T-helper 1 cell treated with Interleukin-12 subunit alpha and Interleukin-12 subunit beta and Interleukin-4 antibody, amounts not matched to agents 30 ng/mL and 1 ng/mL, for 36 hours (primary cell): ENCODE data around the gene PARL. TPM values are rescaled to one million over a fixed set of nuclear protein-coding genes. Genes with fewer than 3 reads are reported as not detected.
"Not testable (repeated sequence)": the region's sequence is repeated elsewhere in the genome, so short reads cannot be mapped to it uniquely, and the experiment has no call there.

Source experiments
- intact Hi-C: fragments of 100-400 bp; cut with micrococcal nuclease; formaldehyde crosslinking; loops from one replicate; pipeline ENCODE4 v1.15.1; 2024
- total RNA-seq: library from RNA; stranded (reverse); gene quantifications from 2 replicates; pipeline ENCODE4 v1.2.3, GENCODE V29; 2022

Gene PARL
- total RNA-seq, 1 donor from 2014 or later, result 51.4 TPM

DNA sequence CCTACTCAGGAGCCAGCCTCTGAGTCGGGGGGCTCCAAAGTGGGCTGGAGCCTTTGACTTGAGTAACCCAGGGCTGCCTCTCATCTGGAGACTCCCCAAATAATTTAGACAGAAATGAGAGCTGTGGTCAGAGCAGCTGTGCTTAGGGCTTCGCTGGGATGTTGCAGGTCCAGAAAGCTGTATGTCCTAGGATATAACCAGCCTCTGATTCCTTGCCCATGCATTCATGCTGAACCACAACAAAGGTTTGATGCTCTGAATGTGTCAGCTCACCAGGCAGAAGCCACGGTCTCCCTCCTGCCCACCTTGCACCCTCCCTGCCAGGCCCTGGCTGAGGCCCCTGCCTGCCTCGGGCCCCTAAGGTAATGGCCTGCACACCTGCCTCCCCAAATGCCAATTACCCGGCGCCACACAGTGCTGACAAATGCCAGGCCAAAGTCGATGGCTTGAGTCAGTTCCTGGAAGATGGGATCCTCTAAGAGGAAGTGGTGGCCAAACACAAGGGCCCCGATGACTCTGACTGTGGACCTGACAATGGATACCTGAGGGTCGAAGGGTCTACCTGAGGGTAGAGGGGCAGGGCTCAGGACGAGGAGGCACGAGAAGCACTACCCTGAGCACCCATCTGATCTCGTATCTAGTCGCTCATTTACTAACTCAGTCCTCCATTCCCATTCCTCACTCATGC, 21.7 kb upstream of the PARL start:
- intact Hi-C loops, result no loop called here

- intact Hi-C loops, result loop anchor here (1.0 to 2.0 kb wide), 3 partner anchors 112 to 384 kb away; partner anchors contain the start of gene ABCC5
These were observed 20.4 kb upstream of the PARL start for GRCh38 chr3:183904833-183905780.

- intact Hi-C loops, result loop anchor here (10.0 kb wide), 1 partner anchor 617 kb away; no protein-coding TSS in a partner anchor
These were observed 13.3 kb upstream of the PARL start for GRCh38 chr3:183898028-183898431.

GRCh38 chr3:183897606-183898005, 12.9 kb upstream of the PARL start:
- intact Hi-C loops, result loop anchor here (10.0 kb wide), 1 partner anchor 617 kb away; no protein-coding TSS in a partner anchor

GRCh38 chr3:183896610-183897009, 11.9 kb upstream of the PARL start:
- intact Hi-C loops, result loop anchor here (10.0 kb wide), 1 partner anchor 618 kb away; no protein-coding TSS in a partner anchor

DNA sequence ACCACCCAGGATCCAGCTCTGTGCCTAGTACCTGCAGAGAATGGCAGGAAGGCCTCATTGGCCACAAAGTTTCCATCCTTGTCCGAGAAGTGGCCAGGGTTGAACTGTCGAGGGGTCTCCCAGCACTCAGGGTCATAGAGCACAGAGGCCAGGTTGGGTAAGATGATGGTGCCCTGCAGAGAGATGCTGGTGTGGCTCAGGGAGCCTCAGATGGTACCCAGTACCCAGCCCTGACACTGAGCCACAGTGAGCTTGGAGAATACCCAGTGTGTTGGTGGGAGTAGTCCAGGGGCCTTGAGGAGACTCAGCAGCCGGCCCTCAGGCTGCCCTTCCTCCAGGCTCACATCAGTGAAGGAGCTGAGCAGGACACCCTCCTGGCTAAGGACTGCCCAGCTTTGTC, 11.5 kb upstream of the PARL start:
- intact Hi-C loops, result loop anchor here (10.0 kb wide), 1 partner anchor 619 kb away; no protein-coding TSS in a partner anchor

DNA sequence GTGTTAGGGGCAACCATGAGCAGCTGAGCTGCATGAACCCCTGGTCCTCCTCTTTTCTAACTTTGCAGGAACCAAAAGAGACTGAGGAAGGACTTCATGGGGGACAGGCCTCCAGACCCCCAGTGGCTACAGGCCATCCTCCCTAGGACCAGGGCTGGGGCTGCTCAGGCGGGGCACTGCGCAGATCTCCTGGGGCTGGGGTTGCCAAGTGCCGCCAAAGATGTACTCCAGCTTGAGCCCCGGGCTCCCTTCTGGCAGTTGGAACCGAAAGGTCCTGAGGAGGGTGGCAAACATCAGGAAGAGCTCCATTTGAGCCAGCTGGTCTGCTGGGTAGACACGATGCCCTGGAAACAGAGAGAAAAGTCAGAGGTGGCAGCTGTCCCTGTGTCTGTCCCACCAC, 11.1 kb upstream of the PARL start:
- intact Hi-C loops, result loop anchor here (1.0 to 10.0 kb wide), 8 partner anchors 11 to 649 kb away; partner anchors contain the start of genes ABCC5, EIF2B5 and PARL

DNA sequence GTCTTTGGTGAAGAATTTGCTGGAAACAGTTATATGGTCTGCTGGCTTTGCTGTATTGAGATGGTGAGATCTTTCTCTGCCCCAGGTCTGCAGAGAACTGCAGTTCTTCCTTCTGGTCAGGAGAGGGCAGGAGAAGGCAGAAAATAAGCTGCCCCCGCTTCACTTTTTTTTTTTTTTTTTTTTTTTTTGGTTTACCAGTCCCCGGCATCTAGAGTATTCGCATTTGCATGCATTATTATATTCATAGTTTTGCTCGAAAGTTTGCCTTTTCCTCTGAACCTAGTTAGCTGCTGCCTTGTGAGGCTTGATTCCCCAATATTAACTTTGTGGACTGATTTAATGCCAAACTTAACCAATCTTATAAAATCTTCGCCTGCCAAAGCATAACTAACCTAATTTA, 10.6 kb upstream of the PARL start:
- intact Hi-C loops, result loop anchor here (1.0 to 10.0 kb wide), 8 partner anchors 11 to 649 kb away; partner anchors contain the start of genes ABCC5, EIF2B5 and PARL

- intact Hi-C loops, result loop anchor here (10.0 kb wide), 1 partner anchor 622 kb away; no protein-coding TSS in a partner anchor
These were observed 8.0 kb upstream of the PARL start for GRCh38 chr3:183892610-183893214.

- intact Hi-C loops, result loop anchor here (1.0 to 10.0 kb wide), 7 partner anchors 187 to 1609 kb away; partner anchors contain the start of genes ATP11B, B3GNT5 and TMEM41A
These were observed 1.1 kb upstream of the PARL start for GRCh38 chr3:183885766-183886165.

GRCh38 chr3:183884097-183884426, 618 bp downstream of the PARL start:
- intact Hi-C loops, result loop anchor here (1.0 to 10.0 kb wide), 23 partner anchors 11 to 1611 kb away; partner anchors contain the start of genes ABCC5, AP2M1, ATP11B and B3GNT5

DNA sequence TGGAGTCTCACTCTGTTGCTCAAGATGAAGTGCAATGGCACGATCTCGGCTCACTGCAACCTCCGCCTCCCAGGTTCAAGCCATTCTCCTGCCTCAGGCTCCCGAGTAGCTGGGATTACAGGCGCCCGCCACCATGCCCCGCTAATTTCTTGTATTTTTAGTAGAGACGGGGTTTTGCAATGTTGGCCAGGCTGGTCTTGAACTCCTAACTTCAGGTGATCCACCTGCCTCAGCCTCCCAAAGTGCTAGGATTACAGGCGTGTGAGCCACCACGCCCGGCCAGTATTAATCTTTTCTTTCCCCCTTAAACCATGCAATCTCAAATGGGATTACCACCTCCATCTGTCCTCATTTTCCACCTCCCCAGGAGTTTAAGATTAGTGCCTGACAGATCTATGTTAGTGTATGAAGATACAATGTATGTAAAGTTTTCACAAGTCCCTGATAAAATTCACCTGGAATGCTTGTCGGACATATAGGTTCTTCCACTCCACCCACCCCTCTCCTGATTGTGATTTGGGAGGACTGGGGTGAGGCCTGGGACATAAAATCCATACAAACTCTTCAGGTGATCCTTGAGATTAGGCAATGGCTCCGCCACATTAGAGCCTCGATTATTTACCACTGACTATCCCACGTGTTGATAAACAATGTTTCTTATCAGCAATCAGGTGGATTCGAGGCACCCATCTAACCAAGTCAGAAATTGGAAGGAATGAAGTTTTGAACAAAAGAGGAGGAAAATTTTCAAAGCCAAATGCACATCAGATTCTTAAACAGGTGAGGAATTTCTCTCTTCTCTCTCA, 1.2 kb downstream of the PARL start:
- intact Hi-C loops, result loop anchor here (1.0 to 10.0 kb wide), 23 partner anchors 12 to 1611 kb away; partner anchors contain the start of genes ABCC5, AP2M1, ATP11B and B3GNT5

DNA sequence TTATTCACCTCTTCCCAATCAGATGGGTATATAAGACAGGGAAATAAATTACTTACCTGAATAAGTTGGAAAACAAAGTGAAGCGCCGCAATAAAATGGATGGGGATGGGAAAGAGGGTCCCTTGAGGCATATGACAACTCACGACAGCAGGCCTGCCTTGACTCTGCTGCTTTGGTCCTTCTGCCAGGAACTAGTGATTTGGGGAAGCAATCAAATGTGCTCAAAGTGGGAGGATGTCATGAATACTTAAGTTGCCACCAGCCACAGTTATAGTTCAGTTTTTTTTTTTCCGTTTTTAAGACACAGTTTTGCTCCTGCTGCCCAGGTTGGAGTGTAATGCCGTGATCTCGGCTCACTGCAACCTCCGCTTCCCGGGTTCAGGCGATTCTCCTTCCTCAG, 4.6 kb downstream of the PARL start:
- intact Hi-C loops, result loop anchor here (5.0 to 10.0 kb wide), 7 partner anchors 277 to 1615 kb away; partner anchors contain the start of genes B3GNT5, DVL3, MAGEF1 and TMEM41A

GRCh38 chr3:183879243-183879642, 5.4 kb downstream of the PARL start:
- intact Hi-C loops, result no loop called here

DNA sequence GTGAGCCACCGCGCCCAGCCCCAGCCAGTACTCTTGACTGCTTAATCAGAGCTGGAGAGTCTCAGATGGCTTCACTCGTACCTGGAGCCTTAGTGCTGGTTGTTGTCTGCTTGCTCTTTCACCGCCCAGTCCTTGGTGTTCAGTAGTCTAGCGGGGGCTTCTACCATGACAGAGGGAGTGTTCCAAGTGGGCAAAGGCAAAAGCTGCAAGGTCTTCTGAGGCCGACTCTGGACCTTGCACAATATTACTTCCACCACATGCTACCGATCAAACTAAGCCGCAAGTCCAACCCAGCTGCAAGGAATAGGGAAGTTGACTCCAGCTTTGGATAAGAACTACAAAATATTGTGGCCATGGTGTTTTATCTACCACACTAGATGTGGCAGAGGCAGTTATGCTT, 6.6 kb downstream of the PARL start:
- intact Hi-C loops, result no loop called here

DNA sequence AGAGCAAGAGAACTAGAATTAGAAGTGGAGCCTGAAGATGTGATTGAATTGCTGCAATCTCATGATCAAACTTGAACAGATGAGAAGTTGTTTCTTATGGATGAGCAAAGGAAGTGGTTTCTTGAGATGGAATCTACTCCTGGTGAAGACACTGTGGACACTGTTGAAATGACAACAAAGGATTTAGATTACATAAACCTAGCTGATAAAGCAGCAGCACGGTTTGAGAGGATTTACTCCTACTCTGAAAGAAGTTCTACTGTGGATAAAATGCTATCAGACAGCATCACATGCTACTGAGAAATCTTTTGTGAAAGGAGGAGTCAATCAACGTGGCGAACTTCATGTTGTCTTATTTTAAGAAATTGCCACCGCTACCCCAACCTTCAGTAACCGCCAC, 7.5 kb downstream of the PARL start:
- intact Hi-C loops, result not testable (repeated sequence)

DNA sequence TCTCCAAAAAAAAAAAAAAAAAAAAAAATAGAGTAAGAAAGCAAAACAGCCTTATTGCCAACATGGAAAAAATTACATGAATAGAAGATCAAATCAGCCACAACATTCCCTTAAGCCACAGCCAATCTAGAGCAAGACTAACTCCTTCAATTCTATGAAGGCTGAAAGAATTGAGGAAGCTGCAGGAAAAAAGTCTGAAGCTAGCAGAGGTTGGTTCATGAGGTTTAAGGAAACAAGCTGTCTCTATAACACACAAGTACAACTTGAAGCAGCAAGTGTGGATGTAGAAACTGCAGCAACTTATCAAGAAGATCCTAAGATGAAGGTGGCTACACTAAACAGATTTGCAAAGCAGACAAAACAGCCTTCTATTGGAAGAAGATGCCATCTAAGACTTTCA, 9.3 kb downstream of the PARL start:
- intact Hi-C loops, result no loop called here

GRCh38 chr3:183873914-183874313, 10.8 kb downstream of the PARL start:
- intact Hi-C loops, result no loop called here

GRCh38 chr3:183871541-183871940, 13.1 kb downstream of the PARL start:
- intact Hi-C loops, result no loop called here

GRCh38 chr3:183870563-183870962, 14.1 kb downstream of the PARL start:
- intact Hi-C loops, result no loop called here
